Hindlimb muscle (tissue), 1 donor: Measurements from ENCODE around the gene SETD9. TPM values are rescaled to one million over a fixed set of nuclear protein-coding genes. Genes with fewer than 3 reads are reported as not detected.

Source experiments
- DNase-seq: peaks from one replicate; pipeline ENCODE4 v3.0.0-alpha.2; 2013
- polyA plus RNA-seq: library from polyadenylated mRNA; unstranded; fragments of 120-200 nt; gene quantifications from one replicate; pipeline ENCODE4 v1.2.1, GENCODE V29; 2013; ENCODE audit not compliant: insufficient read length

Gene SETD9
- polyA plus RNA-seq, 1 donor = 9.6 TPM

- no peak for DNase-seq
Measured at GRCh38 chr5:56938858-56939257, 29.5 kb downstream of the SETD9 start.

DNA sequence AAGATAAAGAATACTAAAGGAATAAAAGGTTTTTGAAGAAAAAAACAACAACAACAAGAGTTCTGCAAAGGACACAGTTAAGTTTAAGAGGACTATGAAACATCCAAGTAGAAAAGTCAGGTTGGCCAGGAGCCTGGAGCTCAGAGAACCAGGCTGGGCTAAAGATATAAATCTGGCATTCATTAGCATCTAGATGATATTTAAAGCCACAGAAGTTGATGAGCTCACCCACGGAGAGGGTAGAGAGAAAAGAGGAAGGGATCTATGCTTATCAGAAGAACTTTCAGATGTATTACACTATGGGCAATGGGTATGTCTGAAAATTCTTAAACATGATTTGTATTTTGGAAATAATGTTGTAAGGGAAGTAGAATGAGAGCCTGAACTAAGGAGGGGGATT is 32.6 kb downstream of the SETD9 start:
- DNase-seq = no peak

GRCh38 chr5:56947052-56947451 is 37.7 kb downstream of the SETD9 start:
- DNase-seq = no peak

DNA sequence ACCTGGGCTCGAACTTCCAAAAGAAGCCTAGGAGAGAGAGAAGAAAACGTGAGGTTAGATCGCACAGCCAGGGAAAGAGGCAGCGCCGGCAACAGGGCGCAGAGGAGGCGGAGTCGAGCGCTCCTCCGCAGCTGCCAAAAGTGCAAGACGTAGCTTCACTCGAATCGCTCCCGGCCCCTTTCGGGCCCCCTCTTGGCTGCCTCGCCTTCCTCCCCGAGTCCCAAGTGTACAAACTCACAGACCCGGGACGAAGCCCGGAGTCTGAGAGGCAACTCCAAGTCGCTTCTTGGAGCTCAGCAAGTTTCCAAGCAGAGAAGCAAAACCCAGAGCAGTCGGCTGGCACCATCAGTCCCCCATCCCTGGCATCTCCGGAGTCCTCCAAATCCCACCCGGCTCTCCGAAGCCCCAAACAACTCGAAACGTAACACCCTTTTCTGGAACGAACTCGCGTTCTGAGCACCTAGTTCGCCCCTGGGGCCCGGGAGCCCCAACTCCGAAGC is 41.3 kb downstream of the SETD9 start:
- peak; percentile 90 for DNase-seq

GRCh38 chr5:56951126-56951945 is 41.9 kb downstream of the SETD9 start:
- DNase-seq = peak; percentile 42

- DNase-seq = peak; percentile 79
Measured at GRCh38 chr5:56951946-56952691, 42.7 kb downstream of the SETD9 start, which contains the start of gene MIER3. TSS of gene MIER3 (minus strand) at chr5:56952123. CDS start at chr5:56952102, 21 bp downstream.

DNA sequence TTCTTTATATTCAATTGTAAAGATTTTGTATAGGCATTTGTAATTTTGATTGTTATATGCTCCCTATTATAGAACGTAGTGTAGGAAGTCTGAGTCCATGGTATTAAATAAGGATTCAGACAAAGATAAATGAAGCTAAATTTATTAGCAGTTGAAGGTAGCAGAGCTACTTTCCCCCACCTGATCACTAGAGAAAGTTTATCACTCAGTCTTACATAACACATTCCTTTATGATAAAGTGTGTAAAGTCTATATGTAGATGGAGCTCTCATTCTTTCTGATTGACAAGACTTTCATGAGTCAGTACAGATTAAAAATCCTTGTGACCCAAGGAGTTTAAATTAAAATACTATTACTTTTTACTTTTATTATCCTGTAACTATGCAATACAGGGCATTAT is 44.9 kb downstream of the SETD9 start:
- DNase-seq = no peak

DNA sequence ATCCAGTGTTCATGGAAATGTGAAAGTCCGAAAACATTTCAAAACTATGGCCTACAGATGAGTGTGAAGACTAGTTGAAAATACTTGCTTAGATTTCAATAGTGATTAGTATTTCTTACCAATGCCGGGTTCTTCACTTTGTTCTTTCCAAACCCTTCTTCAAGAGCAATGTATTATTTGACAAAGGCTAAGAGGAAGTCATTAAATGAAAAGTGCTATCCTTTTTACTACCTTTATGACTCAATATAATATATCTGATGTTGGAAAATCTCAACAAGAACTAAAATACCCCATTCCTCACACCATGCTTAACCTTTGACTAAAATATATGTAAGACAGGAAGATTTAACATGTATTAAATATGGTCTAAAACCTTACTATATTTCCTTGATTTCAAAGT is 49.2 kb downstream of the SETD9 start:
- DNase-seq = no peak

DNA sequence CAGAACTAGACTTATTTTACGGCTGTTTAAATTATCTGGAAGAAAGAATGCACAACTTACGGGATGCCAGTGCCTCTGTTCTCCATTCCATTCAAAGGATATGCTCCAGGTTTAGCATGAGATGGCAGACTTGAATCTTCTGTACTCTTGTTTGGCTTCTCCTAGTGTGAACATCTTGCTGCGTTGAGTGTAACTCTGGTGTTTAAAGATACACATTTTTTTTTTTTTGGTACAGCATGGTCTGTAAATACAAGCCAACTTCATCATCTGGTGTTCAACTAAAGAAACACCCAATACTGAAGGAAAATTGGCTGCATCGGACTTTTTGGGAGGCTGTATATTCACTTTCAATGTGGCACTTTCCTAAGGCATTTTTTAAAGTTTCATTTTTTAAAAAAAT is 49.9 kb downstream of the SETD9 start:
- DNase-seq = no peak

DNA sequence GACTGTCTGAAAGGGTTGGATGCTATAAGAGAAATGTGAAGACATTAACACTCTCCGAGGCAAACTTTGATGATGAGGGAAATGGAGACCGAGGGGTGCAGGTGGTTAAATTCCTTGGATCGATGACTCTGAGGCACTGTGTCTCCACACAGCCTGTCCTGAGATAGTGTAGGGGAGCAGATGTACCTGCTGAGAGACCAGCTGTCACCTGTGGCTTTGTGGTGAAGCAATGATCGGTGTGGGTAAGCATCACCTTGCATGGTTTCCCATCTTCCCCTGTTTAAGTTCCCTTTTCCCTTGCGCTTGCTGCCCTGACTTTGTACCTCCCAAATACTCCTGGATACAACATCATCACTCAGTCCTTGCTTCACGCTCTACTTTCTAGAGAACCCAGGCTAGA is 52.4 kb downstream of the SETD9 start:
- no peak for DNase-seq

DNA sequence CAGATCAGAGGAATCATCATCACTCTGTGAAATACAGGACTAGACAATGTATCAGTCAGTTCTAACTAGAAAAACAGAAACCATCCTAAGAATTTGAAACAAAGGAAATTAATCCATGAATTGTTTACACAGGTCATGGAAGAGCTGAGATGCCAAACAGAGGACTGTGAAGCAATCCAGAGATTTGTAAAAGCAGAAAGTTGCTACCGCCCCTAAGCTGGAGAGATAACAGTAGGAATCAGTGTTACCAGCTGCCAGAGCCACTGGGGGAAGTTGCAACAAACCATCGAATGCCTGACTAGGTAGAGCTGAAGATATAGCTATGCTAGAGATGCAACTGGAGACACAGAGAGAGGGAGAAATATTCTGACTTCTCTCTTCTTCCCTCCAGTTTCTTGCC is 52.9 kb downstream of the SETD9 start:
- no peak for DNase-seq

DNA sequence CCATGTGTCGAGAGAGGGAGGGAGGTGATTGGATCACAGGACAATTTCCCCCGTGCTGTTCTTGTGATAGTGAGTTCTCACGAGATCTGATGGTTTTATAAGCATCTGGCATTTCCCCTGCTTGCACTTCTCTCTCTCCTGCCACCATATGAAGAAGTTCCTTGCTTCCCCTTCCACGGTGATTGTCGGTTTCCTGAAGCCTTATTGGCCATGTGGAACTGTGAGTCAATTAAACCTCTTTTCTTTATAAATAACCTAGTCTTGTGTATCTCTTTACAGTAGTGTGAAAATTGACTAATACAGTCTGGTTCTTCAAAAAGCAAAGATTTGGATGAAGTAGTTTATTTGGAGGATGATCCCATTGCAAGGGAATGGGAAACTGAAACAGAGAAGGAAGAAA is 53.9 kb downstream of the SETD9 start:
- DNase-seq = no peak

- DNase-seq = no peak
Measured at GRCh38 chr5:56964173-56964572, 54.8 kb downstream of the SETD9 start.

Other genes with a start within 250 kb of the SETD9 start
- gene MAP3K1, start 94.0 kb upstream of the SETD9 start, polyA plus RNA-seq = 13.9 TPM
- gene MIER3, start 42.5 kb downstream of the SETD9 start, polyA plus RNA-seq = 17.3 TPM